HepG2 (cell line): Measurements from ENCODE around the gene TPPP2. TPM values are rescaled to one million over a fixed set of nuclear protein-coding genes. Genes with fewer than 3 reads are reported as not detected.

Experiments used
- ASH2L ChIP-seq: fragments of 300-600, 200-600 bp; sonication (generic); IDR thresholded peaks from 2 replicates; pipeline ENCODE4 v1.7.0; 2017; ENCODE audit warnings: low read depth, mild to moderate bottlenecking, moderate library complexity, mixed read lengths, low read length; ENCODE audit not compliant: insufficient read length
- ATM ChIP-seq: fragments of 450-650 bp; IDR thresholded peaks from 2 replicates; pipeline ENCODE4 v1.7.1; 2017; ENCODE audit warnings: mild to moderate bottlenecking, borderline replicate concordance
- BHLHE40 ChIP-seq: IDR thresholded peaks from 2 replicates; pipeline ENCODE4 v1.6.1; 2011; ENCODE audit warnings: low read length, improper control_type of control experiment
- CCAR2 ChIP-seq: fragments of 200-400 bp; formaldehyde crosslinking; optimal IDR thresholded peaks from 2 replicates; pipeline ENCODE3; 2018; ENCODE audit warnings: low read depth, mild to moderate bottlenecking, low read length, moderate library complexity
- ESRRA ChIP-seq: sonication (generic); formaldehyde crosslinking; IDR thresholded peaks from 2 replicates; pipeline ENCODE4 v1.5.1; 2020; ENCODE audit warnings: mild to moderate bottlenecking, low read depth, missing genetic modification reagents
- HNRNPH1 ChIP-seq: fragments of 200-400 bp; formaldehyde crosslinking; optimal IDR thresholded peaks from 2 replicates; pipeline ENCODE3; 2017; ENCODE audit warnings: mild to moderate bottlenecking, low read depth, low read length
- NFE2 ChIP-seq: sonication (generic); formaldehyde crosslinking; IDR thresholded peaks from 2 replicates; pipeline ENCODE4 v1.4.0; 2020; ENCODE audit warnings: missing genetic modification reagents
- NR2C2 ChIP-seq: sonication (generic); formaldehyde crosslinking; IDR thresholded peaks from 2 replicates; pipeline ENCODE4 v1.4.0; 2020; ENCODE audit warnings: missing genetic modification reagents, mild to moderate bottlenecking, moderate library complexity, borderline replicate concordance
- POLR2G ChIP-seq: fragments of 200-400 bp; formaldehyde crosslinking; IDR thresholded peaks from 2 replicates; pipeline ENCODE4 v1.6.1; 2018; ENCODE audit warnings: mild to moderate bottlenecking, low read depth, low read length, moderate library complexity
- RFXANK ChIP-seq: IDR thresholded peaks from 2 replicates; pipeline ENCODE4 v1.6.1; 2016
- STAG1 ChIP-seq: sonication (generic); formaldehyde crosslinking; IDR thresholded peaks from 2 replicates; pipeline ENCODE4 v1.4.0; 2020; ENCODE audit warnings: missing genetic modification reagents
- U2AF2 ChIP-seq: fragments of 200-400 bp; formaldehyde crosslinking; IDR thresholded peaks from 2 replicates; pipeline ENCODE4 v1.6.1; 2017; ENCODE audit warnings: low read depth, mild to moderate bottlenecking, low read length
- YY1 ChIP-seq: IDR thresholded peaks from 2 replicates; pipeline ENCODE4 v1.6.1; 2011; ENCODE audit warnings: low read length, low read depth, moderate library complexity, mild to moderate bottlenecking; ENCODE audit not compliant: insufficient read depth, insufficient replicate concordance
- ZFP36L1 ChIP-seq: sonication (generic); formaldehyde crosslinking; IDR thresholded peaks from 2 replicates; pipeline ENCODE4 v1.8.0; 2022; ENCODE audit warnings: mild to moderate bottlenecking, missing genetic modification reagents, moderate library complexity
- ZFP41 ChIP-seq: sonication (generic); formaldehyde crosslinking; IDR thresholded peaks from 2 replicates; pipeline ENCODE4 v1.4.0; 2020; ENCODE audit warnings: mild to moderate bottlenecking, missing genetic modification reagents, borderline replicate concordance
- ZNF12 ChIP-seq: sonication (generic); formaldehyde crosslinking; IDR thresholded peaks from 2 replicates; pipeline ENCODE4 v1.5.0; 2020; ENCODE audit warnings: missing genetic modification reagents
- ZNF296 ChIP-seq: sonication (generic); formaldehyde crosslinking; conservative IDR thresholded peaks from 2 replicates; pipeline ENCODE4 v1.5.0; 2020; ENCODE audit warnings: mild to moderate bottlenecking, missing genetic modification reagents
- ZNF337 ChIP-seq: sonication (generic); formaldehyde crosslinking; IDR thresholded peaks from 2 replicates; pipeline ENCODE4 v1.5.1; 2020; ENCODE audit warnings: missing genetic modification reagents, low read depth, mild to moderate bottlenecking, borderline replicate concordance
- ZNF510 ChIP-seq: sonication (generic); formaldehyde crosslinking; IDR thresholded peaks from 2 replicates; pipeline ENCODE4 v1.4.0; 2020; ENCODE audit warnings: low read depth, mild to moderate bottlenecking, missing genetic modification reagents
- ZNF563 ChIP-seq: sonication (generic); formaldehyde crosslinking; IDR thresholded peaks from 2 replicates; pipeline ENCODE4 v1.8.0; 2022; ENCODE audit warnings: mild to moderate bottlenecking, moderate library complexity, missing genetic modification reagents
- polyA plus RNA-seq, 8 experiments: library from polyadenylated mRNA; depleted of rRNA in 3 of 8; stranded (reverse) in 7 of 8; unstranded in 1 of 8; fragments of >200 nt; fragmentation: Illumina TruSeq in 4 of 8; extraction: Trizol in 4 of 8; gene quantifications; 2 replicates each; pipeline versions ENCODE4 v1.2.1 to v1.2.3, GENCODE V29; 2011 to 2016; ENCODE audit warnings: low read depth in 4 of 8, missing spikeins in 1 of 8, mixed read lengths in 1 of 8; ENCODE audit not compliant: insufficient read depth in 1 of 8
- total RNA-seq, 5 experiments: library from RNA; depleted of rRNA; stranded (reverse); fragments of >200 nt; fragmentation: Illumina TruSeq; extraction: Trizol; gene quantifications; 2 replicates each; pipeline ENCODE4 v1.2.3, GENCODE V29; 2016; ENCODE audit warnings: low read depth in 1 of 5
- TF ChIP-seq, protein P1 (sequence below): sonication (generic); formaldehyde crosslinking; IDR thresholded peaks from 2 replicates; pipeline ENCODE4 v1.4.0; 2020; ENCODE audit warnings: missing genetic modification reagents, borderline replicate concordance
- TF ChIP-seq, protein P2 (sequence below): sonication (generic); formaldehyde crosslinking; conservative IDR thresholded peaks from 2 replicates; pipeline ENCODE4 v1.8.0; 2022; ENCODE audit warnings: missing genetic modification reagents
- TF ChIP-seq, protein P3 (sequence below): sonication (generic); formaldehyde crosslinking; IDR thresholded peaks from 2 replicates; pipeline ENCODE4 v1.8.0; 2022; ENCODE audit warnings: mild to moderate bottlenecking, missing genetic modification reagents

Gene TPPP2
- total and polyA plus RNA-seq, 2 of the 13 experiments (the other 11 are each of a cell fraction or from before 2014, with no cell fraction given) = 0.58 to 4.2 TPM

DNA sequence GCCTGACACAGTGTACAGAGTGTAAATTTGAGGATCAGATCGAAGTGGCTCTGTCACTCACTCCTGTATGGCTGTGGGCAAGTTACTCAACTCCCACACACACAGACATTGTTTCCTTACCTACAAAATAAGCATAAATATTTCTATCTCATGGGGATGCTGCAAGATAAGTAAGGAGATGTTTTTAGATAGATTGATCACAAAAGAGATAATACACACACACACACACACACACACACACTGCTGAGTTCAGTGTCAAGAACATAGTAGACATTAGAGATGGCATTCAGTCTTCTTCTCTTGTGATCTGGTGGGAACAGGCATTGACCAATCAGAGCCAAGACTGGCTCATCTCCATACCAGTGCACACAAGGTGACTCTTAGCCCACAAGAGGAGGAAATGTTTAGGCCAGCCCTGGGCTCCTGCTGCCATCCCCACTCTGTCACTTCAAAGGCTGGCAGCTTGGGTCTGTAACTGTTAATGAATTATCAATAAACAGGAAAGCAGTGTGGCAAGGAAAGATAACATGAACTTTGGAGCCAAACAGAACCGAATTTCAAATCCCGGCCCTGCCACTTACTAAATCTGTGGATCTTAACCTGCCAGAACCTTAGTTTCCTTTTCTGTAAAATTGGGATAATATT is 24.2 kb downstream of the TPPP2 start (continued):
- TF ChIP-seq, protein P1, sequence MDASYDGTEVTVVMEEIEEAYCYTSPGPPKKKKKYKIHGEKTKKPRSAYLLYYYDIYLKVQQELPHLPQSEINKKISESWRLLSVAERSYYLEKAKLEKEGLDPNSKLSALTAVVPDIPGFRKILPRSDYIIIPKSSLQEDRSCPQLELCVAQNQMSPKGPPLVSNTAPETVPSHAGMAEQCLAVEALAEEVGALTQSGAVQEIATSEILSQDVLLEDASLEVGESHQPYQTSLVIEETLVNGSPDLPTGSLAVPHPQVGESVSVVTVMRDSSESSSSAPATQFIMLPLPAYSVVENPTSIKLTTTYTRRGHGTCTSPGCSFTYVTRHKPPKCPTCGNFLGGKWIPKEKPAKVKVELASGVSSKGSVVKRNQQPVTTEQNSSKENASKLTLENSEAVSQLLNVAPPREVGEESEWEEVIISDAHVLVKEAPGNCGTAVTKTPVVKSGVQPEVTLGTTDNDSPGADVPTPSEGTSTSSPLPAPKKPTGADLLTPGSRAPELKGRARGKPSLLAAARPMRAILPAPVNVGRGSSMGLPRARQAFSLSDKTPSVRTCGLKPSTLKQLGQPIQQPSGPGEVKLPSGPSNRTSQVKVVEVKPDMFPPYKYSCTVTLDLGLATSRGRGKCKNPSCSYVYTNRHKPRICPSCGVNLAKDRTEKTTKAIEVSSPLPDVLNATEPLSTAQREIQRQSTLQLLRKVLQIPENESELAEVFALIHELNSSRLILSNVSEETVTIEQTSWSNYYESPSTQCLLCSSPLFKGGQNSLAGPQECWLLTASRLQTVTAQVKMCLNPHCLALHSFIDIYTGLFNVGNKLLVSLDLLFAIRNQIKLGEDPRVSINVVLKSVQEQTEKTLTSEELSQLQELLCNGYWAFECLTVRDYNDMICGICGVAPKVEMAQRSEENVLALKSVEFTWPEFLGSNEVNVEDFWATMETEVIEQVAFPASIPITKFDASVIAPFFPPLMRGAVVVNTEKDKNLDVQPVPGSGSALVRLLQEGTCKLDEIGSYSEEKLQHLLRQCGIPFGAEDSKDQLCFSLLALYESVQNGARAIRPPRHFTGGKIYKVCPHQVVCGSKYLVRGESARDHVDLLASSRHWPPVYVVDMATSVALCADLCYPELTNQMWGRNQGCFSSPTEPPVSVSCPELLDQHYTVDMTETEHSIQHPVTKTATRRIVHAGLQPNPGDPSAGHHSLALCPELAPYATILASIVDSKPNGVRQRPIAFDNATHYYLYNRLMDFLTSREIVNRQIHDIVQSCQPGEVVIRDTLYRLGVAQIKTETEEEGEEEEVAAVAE = 0 out of 2 replicates have a peak, but pooled peaks have one; percentile 30
- TF ChIP-seq ZFP36L1 (no peak; the same call in 1 of the 2 replicates), ZNF510 (CRISPR knock-in tag) (peak; percentile 63; the same call in 1 of the 2 replicates), ZNF337 (CRISPR knock-in tag) (no peak; the same call in 1 of the 2 replicates), BHLHE40 (peak; percentile 60; the same call in 1 of the 2 replicates), POLR2G (peak; percentile 50), RFXANK (CRISPR knock-in tag) (no peak), ZNF563 (CRISPR knock-in tag) (0 out of 2 replicates have a peak, but pooled peaks have one; percentile 53), STAG1 (0 out of 2 replicates have a peak, but pooled peaks have one; percentile 22), ESRRA (peak; percentile 77), ZNF12 (CRISPR knock-in tag) (peak; percentile 66; the same call in 1 of the 2 replicates), CCAR2 (no peak), ZNF296 (CRISPR knock-in tag) (no peak), ATM (no peak), U2AF2 (no peak), NR2C2 (CRISPR knock-in tag) (peak; percentile 65), NFE2 (CRISPR knock-in tag) (no peak), YY1 (peak; percentile 46), ASH2L (peak; percentile 98), HNRNPH1 (no peak), ZFP41 (no peak)
- TF ChIP-seq, protein P2, sequence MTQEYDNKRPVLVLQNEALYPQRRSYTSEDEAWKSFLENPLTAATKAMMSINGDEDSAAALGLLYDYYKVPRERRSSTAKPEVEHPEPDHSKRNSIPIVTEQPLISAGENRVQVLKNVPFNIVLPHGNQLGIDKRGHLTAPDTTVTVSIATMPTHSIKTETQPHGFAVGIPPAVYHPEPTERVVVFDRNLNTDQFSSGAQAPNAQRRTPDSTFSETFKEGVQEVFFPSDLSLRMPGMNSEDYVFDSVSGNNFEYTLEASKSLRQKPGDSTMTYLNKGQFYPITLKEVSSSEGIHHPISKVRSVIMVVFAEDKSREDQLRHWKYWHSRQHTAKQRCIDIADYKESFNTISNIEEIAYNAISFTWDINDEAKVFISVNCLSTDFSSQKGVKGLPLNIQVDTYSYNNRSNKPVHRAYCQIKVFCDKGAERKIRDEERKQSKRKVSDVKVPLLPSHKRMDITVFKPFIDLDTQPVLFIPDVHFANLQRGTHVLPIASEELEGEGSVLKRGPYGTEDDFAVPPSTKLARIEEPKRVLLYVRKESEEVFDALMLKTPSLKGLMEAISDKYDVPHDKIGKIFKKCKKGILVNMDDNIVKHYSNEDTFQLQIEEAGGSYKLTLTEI = no peak
- TF ChIP-seq, protein P3, sequence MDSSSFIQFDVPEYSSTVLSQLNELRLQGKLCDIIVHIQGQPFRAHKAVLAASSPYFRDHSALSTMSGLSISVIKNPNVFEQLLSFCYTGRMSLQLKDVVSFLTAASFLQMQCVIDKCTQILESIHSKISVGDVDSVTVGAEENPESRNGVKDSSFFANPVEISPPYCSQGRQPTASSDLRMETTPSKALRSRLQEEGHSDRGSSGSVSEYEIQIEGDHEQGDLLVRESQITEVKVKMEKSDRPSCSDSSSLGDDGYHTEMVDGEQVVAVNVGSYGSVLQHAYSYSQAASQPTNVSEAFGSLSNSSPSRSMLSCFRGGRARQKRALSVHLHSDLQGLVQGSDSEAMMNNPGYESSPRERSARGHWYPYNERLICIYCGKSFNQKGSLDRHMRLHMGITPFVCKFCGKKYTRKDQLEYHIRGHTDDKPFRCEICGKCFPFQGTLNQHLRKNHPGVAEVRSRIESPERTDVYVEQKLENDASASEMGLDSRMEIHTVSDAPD (CRISPR knock-in tag) = peak; percentile 91
